Measurements from ENCODE around the gene DCAF8L2. TPM values are rescaled to one million over a fixed set of nuclear protein-coding genes. Genes with fewer than 3 reads are reported as not detected.

Gene DCAF8L2
- total RNA-seq, 2 experiments from 2014 or later, result not detected

DNA sequence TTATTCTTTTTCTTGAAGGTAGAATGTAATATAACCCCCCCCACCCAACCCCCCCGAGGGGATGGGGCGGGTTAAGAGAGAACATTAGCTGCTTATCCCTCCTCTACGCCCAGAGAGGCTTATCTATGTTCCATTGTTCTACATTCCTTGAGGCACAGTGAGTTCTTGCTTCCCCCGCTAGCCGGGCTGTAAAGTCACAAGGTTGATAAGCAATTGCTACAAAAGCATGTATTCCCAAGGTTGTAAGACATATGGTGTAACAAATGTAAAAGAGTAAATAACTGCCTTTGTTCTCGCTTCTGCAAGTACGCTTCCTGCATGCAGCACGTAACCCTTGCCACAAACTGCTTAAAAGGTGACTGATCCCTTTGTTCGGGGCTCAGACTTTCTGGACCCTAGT lies 8.2 kb downstream of the DCAF8L2 start:
- ATAC-seq (no peak), DNase-seq (no peak)
- CTCF ChIA-PET, result no interaction called here
- TF ChIP-seq, protein P1, sequence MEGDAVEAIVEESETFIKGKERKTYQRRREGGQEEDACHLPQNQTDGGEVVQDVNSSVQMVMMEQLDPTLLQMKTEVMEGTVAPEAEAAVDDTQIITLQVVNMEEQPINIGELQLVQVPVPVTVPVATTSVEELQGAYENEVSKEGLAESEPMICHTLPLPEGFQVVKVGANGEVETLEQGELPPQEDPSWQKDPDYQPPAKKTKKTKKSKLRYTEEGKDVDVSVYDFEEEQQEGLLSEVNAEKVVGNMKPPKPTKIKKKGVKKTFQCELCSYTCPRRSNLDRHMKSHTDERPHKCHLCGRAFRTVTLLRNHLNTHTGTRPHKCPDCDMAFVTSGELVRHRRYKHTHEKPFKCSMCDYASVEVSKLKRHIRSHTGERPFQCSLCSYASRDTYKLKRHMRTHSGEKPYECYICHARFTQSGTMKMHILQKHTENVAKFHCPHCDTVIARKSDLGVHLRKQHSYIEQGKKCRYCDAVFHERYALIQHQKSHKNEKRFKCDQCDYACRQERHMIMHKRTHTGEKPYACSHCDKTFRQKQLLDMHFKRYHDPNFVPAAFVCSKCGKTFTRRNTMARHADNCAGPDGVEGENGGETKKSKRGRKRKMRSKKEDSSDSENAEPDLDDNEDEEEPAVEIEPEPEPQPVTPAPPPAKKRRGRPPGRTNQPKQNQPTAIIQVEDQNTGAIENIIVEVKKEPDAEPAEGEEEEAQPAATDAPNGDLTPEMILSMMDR (IDR thresholded peaks at IDR 0.05), result no peak
- H3K4me1 Mint-ChIP-seq (ENCODE audit: low read depth), result no peaks in the 10 kb centered on the region
- no peak overlapping the region for H3K4me3 Mint-ChIP-seq
- H3K27ac Mint-ChIP-seq, result no peak overlapping the region
- H3K9me3 Mint-ChIP-seq, result no peaks in the 10 kb centered on the region
- POLR2A ChIA-PET, result no interaction called here
- no peaks in the 10 kb centered on the region for H3K27me3 Mint-ChIP-seq
- H3K36me3 Mint-ChIP-seq (ENCODE audit: low read depth), result no peaks in the 10 kb centered on the region
- intact Hi-C loops (cut with micrococcal nuclease), result no loop called here

DNA sequence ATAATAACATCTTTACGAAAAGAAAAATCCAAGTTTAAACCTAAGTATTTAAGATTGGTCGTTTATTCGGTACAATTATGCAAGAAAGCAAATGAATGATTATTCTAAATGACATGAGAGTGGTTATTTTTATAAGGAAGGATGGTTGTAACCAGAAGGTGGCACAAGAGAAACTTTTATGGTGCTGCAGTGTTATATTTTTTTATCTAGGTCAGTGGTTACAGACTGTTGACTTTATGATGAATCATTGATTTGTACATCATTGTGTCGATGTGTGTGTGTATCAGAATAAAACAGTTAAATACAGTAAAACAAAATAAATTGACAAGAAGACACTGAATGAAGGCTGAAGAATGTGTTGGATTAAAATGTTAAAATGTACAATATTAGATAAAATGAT lies 9.8 kb downstream of the DCAF8L2 start:
- no peaks in the 10 kb centered on the region for H3K27me3 Mint-ChIP-seq
- no peak for DNase-seq
- TF ChIP-seq, protein P1 (IDR thresholded peaks at IDR 0.05), result no peak
- ChIA-PET CTCF (no interaction called here), POLR2A (no interaction called here)
- no peak overlapping the region for H3K27ac Mint-ChIP-seq
- H3K9me3 Mint-ChIP-seq, result no peaks in the 10 kb centered on the region
- H3K4me3 Mint-ChIP-seq, result no peak overlapping the region
- no peak for ATAC-seq
- intact Hi-C loops (cut with micrococcal nuclease), result no loop called here
- H3K4me1 Mint-ChIP-seq (ENCODE audit: low read depth), result no peaks in the 10 kb centered on the region
- no peaks in the 10 kb centered on the region for H3K36me3 Mint-ChIP-seq (ENCODE audit: low read depth)

DNA sequence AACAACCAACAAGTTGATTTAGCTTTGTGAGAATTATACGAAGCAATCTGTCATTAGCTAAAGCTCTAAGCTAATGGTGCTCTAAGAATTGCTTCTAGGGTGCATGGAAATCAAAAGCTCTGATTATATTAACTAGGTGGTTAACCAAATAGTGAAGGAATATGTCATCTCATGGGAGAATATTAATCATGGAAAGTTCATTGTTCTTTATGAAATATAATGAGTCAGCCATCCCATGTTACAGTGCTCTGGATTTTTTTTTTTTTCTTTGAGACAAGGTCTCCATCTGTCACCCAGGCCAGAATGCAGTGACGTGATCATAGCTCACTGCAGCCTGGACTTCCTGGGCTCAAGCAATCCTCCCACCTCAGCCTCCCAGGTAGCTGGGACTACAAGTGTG lies 10.5 kb downstream of the DCAF8L2 start:
- ATAC-seq (no peak), DNase-seq (no peak)
- H3K9me3 Mint-ChIP-seq, result no peaks in the 10 kb centered on the region
- no peaks in the 10 kb centered on the region for H3K36me3 Mint-ChIP-seq (ENCODE audit: low read depth)
- H3K4me3 Mint-ChIP-seq, result no peak overlapping the region
- no peak overlapping the region for H3K27ac Mint-ChIP-seq
- intact Hi-C loops (cut with micrococcal nuclease), result no loop called here
- CTCF ChIA-PET, result no interaction called here
- TF ChIP-seq, protein P1 (IDR thresholded peaks at IDR 0.05), result no peak
- POLR2A ChIA-PET, result no interaction called here
- no peaks in the 10 kb centered on the region for H3K27me3 Mint-ChIP-seq
- no peaks in the 10 kb centered on the region for H3K4me1 Mint-ChIP-seq (ENCODE audit: low read depth)

DNA sequence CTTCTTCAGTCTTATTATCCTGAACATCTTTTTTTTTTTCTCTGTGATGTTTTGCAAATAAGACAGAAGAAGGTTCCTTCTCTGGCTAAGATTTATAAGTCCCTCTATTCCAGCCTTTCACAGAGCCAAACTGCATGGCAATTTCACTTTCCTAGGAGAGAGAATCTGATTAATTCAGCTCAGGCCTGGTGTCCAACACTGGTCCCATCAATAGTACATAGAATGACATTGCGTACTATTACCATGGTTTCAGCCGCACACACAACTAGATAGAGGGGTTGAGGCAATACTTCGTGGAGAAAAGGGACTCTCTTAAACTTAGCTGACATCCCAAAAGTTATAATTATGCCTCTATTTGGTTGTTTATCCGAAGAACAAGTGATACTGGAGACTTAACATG lies 18.5 kb downstream of the DCAF8L2 start:
- Mint-ChIP-seq H3K27ac (no peak overlapping the region), H3K9me3 (no peaks in the 10 kb centered on the region), H3K36me3 (ENCODE audit: low read depth) (no peaks in the 10 kb centered on the region), H3K4me3 (no peak overlapping the region), H3K27me3 (no peaks in the 10 kb centered on the region), H3K4me1 (ENCODE audit: low read depth) (no peaks in the 10 kb centered on the region)
- ChIA-PET CTCF (no interaction called here), POLR2A (no interaction called here)
- intact Hi-C loops (cut with micrococcal nuclease), result no loop called here
- TF ChIP-seq, protein P1 (IDR thresholded peaks at IDR 0.05), result no peak
- ATAC-seq (no peak), DNase-seq (no peak)

DNA sequence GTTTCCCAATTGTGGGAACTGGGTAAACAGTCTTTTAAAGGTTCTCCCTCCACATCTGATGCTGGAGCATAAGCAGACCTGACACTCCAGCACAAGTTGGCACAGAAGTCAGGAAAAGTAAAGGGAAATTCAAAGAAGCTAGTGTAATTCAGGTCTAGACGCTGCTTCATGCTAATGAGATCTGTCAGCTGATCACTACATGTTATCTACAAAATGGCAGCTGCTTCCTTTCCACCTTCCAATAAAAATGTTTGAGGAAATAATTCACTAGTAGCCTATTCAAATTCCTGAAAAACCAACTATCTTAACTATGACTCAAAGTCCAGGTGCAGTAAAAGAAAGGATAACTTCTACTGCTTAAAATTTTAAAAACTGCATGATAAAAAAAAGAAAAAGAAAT lies 29.3 kb downstream of the DCAF8L2 start:
- H3K4me1 Mint-ChIP-seq (ENCODE audit: low read depth), result no peaks in the 10 kb centered on the region
- no peak for DNase-seq
- TF ChIP-seq, protein P1 (IDR thresholded peaks at IDR 0.05), result no peak
- POLR2A ChIA-PET, result no interaction called here
- no peak overlapping the region for H3K27ac Mint-ChIP-seq
- H3K4me3 Mint-ChIP-seq, result no peak overlapping the region
- CTCF ChIA-PET, result no interaction called here
- H3K27me3 Mint-ChIP-seq, result no peaks in the 10 kb centered on the region
- ATAC-seq, result no peak
- intact Hi-C loops (cut with micrococcal nuclease), result no loop called here
- H3K9me3 Mint-ChIP-seq, result no peaks in the 10 kb centered on the region
- no peaks in the 10 kb centered on the region for H3K36me3 Mint-ChIP-seq (ENCODE audit: low read depth)
